A172 (cell line): Measurements from ENCODE around the gene TCF7. TPM values are rescaled to one million over a fixed set of nuclear protein-coding genes. Genes with fewer than 3 reads are reported as not detected.

Source experiments
- DNase-seq: peaks from one replicate; pipeline ENCODE4 v3.0.0-alpha.2; 2015; ENCODE audit warnings: low spot score
- total RNA-seq: library from RNA; depleted of rRNA; stranded (reverse); fragments of >200 nt; shearing (Covaris generic); gene quantifications from 2 replicates; pipeline ENCODE4 v1.2.3, GENCODE V29; 2014; rRNA removed

The TCF7 gene
- total RNA-seq: 3.8 and 4.8 TPM in 2 replicates

GRCh38 chr5:134113902-134114875 lies at the start of gene TCF7:
TSS of gene TCF7 (plus strand) at chr5:134114681. CDS start at chr5:134114907, 226 bp downstream.
- peak; percentile 74 for DNase-seq

GRCh38 chr5:134069553-134069952 lies 44.9 kb upstream of the TCF7 start:
- DNase-seq: no peak

GRCh38 chr5:134070725-134071613 lies 43.5 kb upstream of the TCF7 start:
- no peak for DNase-seq

- no peak for DNase-seq
Measured at GRCh38 chr5:134071614-134072207, 42.8 kb upstream of the TCF7 start.

GRCh38 chr5:134072471-134073210 lies 41.8 kb upstream of the TCF7 start:
- DNase-seq: no peak

GRCh38 chr5:134073404-134073803 lies 41.1 kb upstream of the TCF7 start:
- no peak for DNase-seq

- DNase-seq: no peak
Measured at GRCh38 chr5:134075102-134075501, 39.4 kb upstream of the TCF7 start.

- no peak for DNase-seq
Measured at GRCh38 chr5:134077926-134078580, 36.4 kb upstream of the TCF7 start.

- DNase-seq: no peak
Measured at GRCh38 chr5:134079748-134080581, 34.5 kb upstream of the TCF7 start.

GRCh38 chr5:134082264-134082992 lies 32.1 kb upstream of the TCF7 start:
- DNase-seq: peak; percentile 34

GRCh38 chr5:134083517-134083916 lies 31.0 kb upstream of the TCF7 start:
- DNase-seq: peak; percentile 56

GRCh38 chr5:134084022-134084565 lies 30.4 kb upstream of the TCF7 start:
- DNase-seq: no peak

GRCh38 chr5:134084570-134084969 lies 29.9 kb upstream of the TCF7 start:
- DNase-seq: no peak

- DNase-seq: no peak
Measured at GRCh38 chr5:134085411-134085810, 29.1 kb upstream of the TCF7 start.

GRCh38 chr5:134086225-134086942 lies 28.1 kb upstream of the TCF7 start:
- no peak for DNase-seq

GRCh38 chr5:134086943-134087305 lies 27.6 kb upstream of the TCF7 start:
- no peak for DNase-seq

- DNase-seq: peak; percentile 53
Measured at GRCh38 chr5:134088291-134088690, 26.2 kb upstream of the TCF7 start.

- peak; percentile 17 for DNase-seq
Measured at GRCh38 chr5:134088994-134089560, 25.4 kb upstream of the TCF7 start.
